IMR-90 (cell line): ENCODE results near the gene FRY.

Experiments
- CTCF ChIP-seq: conservative IDR thresholded peaks from 2 replicates; pipeline ENCODE4 v1.5.1; 2012; ENCODE audit warnings: mild to moderate bottlenecking, low read depth, low read length, improper control_type of control experiment
- POLR2A ChIP-seq: IDR thresholded peaks from 2 replicates; pipeline ENCODE4 v1.6.1; 2012; ENCODE audit warnings: mild to moderate bottlenecking, low read depth, low read length
- RCOR1 ChIP-seq: IDR thresholded peaks from 2 replicates; pipeline ENCODE4 v1.6.1; 2012; ENCODE audit warnings: mild to moderate bottlenecking, low read length, improper control_type of control experiment; ENCODE audit not compliant: insufficient replicate concordance

- TF ChIP-seq CTCF (no peak), RCOR1 (no peak), POLR2A (no peak)
Observed at GRCh38 chr13:32051156-32051555, 19.6 kb downstream of the FRY start.
